GM19455 (cell line): ENCODE results near the gene METAP2.
"Not testable (repeated sequence)": the region's sequence is repeated elsewhere in the genome, so short reads cannot be mapped to it uniquely, and the experiment has no call there.

Experiments
- ATAC-seq: cut with Tn5 transposase; IDR thresholded peaks from one replicate; pipeline ENCODE4 v1.9.1; 2021; ENCODE audit not compliant: unreplicated experiment

METAP2 gene

GRCh38 chr12:95462081-95462480 lies 11.9 kb upstream of the METAP2 start:
- ATAC-seq: no peak

DNA sequence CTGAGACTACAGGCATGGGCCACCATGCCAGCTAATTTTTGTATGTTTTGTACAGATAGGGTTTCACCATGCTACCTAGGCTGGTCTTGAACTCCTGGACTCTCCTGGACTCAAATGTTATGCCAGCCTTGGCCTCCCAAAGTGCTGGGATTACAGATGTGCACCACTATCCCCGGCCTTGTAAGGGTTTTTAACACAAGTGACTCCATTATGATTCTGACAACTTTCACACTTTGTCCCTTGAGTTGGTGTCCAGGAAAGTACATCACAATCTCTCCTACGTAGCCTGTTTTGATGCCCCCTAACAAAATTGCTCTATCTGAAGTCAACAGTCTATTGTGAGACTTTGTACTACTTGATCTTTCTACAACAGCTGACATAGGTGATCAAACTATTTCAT lies 11.4 kb upstream of the METAP2 start:
- no peak for ATAC-seq

DNA sequence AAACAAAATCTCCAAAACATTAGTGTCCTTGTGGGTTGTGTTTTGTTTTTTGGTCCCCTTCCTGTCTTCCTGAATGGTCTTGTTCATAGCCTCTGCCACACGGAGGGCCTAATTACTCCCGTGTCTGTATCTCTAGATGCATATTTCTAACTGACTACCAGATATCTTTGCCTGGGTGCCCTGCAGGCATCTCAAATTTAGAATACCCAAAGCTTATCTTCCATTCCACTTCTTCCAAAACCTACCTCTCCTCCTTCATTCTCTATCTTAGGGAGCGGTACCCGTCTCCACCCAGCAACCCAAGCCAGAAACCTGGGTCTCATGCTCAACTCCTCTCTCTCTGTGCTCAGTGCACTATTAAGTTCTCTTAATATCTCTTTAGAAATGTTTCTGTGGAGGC lies 10.9 kb upstream of the METAP2 start:
- ATAC-seq: no peak

DNA sequence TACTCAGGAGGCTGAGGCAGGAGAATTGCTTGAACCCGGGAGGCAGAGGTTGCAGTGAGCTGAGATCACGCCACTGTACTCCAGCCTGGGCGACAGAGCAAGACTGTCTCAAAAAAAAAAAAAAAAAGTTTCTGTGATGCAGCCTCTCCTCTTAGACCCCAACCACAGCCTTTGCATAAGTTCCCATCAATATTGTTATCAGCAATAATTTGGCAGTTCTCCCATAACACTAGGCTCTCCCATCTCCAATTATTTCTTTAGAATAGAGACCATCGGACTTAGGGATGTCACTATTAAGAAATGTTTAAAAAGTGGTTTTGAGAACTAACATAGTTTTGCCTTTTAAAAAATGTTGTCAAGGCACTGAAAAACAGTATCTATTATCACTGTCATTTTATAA lies 10.2 kb upstream of the METAP2 start:
- ATAC-seq: not testable (repeated sequence)

GRCh38 chr12:95465275-95465674 lies 8.7 kb upstream of the METAP2 start:
- ATAC-seq: no peak

GRCh38 chr12:95470300-95470699 lies 3.7 kb upstream of the METAP2 start:
- no peak for ATAC-seq

DNA sequence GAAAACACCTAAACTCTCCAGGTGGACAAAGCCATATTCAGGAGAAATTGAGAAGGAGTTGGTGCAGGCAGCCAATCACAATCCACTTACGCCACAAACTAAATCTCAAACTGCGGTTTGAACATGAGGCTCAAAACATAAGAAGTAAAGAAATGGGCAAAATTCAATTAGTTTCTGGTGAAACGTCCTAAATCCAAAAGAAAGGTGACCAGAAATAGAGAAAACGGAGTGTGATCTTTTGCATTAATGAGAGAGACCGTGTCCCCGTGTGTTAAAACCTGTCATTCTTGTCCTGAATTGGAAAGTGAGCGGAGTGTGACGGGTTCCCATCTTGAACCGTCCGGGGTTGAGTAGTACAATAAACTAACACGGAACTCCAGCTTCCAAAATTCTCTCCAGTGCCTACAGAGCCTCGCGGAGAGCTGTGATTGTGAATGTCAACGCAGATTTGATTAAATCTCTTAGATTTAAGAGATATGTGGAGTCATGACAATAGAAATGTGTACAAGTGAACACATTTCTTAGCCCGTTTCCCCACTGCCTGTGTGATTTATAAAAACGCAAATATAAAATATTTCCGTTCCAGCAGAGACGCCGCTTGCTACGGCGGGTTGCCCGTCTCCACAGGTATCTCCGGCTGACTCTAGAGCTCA lies 595 bp upstream of the METAP2 start:
- peak; percentile 37 for ATAC-seq

DNA sequence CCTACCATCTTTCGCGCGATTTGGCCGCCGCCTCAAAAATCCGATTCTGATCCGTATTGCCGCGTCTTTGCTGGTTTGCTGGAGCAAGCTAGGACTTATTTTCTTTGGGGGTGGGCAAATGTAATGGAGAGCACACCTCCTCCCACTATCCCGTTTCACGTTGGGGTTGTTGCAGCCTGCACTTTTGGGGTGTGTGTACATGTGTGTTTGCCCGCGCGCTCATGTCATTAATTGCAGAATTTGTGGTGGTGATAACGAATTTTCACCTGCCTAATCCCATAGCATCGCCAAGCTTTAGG lies 657 bp downstream of the METAP2 start:
- no peak for ATAC-seq

DNA sequence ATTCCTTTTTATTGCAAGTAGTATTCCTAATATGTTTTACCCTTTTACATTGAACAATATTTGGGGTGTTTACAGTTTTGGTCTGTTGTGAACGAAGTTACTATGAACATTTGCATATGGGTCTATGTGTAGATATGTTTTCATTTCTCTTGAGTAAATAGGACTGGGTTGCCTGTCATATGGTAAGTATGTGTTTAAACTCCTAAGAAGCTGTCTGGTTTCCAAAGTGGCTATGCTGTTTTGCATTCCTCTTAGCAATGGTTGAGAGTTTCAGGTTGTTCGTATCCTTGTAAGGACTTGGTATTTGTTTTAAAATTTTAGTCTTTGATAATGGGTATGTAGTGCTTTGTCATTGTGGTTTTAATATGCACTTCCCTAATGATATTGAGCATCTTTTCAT lies 6.3 kb downstream of the METAP2 start:
- ATAC-seq: no peak

GRCh38 chr12:95481072-95481471 lies 7.1 kb downstream of the METAP2 start:
- ATAC-seq: no peak

DNA sequence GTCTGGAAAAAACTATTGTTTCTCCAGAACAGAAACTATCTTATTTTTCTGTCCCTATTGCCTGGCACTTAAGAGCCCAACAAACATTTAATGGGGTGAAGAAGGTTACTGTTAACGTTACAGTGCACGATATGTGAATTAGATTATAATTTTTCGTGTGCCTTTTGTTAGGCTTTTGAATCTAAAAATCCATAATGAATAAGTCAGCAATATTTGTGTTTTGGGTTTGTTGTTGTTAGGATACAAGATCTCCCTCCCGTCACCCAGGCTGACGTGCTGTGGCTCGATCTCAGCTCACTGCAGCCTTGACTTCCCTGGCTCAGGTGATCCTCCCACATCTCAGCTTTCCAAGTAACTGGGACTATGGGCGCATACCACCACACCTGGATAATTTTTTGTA lies 7.9 kb downstream of the METAP2 start:
- no peak for ATAC-seq

DNA sequence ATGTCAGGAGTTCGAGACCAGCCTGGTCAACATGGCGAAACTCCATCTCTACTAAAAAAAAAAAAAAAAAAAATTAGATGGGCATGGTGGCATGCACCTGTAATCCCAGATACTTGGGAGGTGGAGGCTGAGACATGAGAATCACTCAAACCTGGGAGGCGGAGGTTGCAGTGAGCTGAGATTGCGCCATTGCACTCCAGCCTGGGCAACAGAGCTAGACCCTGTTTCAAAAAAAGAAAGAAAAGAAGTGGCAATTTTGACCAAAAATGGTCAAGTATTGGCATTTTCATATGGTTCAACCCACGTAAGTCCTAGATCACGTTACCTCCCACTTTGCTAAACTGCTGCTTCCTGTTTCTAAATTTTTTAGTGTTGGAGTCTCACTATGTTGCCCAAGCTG lies 8.6 kb downstream of the METAP2 start:
- not testable (repeated sequence) for ATAC-seq

GRCh38 chr12:95484524-95484923 lies 10.6 kb downstream of the METAP2 start:
- no peak for ATAC-seq

GRCh38 chr12:95487024-95487423 lies 13.1 kb downstream of the METAP2 start:
- no peak for ATAC-seq

- no peak for ATAC-seq
Observed at GRCh38 chr12:95492462-95492861, 18.5 kb downstream of the METAP2 start.

DNA sequence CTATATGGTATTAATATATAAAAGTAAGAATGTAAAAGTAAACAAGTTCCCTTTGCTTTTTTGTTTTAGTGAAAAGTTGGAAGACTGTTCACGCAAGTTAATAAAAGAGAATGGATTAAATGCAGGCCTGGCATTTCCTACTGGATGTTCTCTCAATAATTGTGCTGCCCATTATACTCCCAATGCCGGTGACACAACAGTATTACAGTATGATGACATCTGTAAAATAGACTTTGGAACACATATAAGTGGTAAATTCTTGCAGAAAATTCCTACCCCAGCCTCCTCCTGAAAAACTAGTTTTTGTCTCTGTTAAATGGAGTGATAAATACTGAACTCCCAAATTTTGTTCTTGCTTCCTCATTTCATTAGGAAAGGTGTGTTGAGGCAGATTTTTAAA lies 20.9 kb downstream of the METAP2 start:
- no peak for ATAC-seq

DNA sequence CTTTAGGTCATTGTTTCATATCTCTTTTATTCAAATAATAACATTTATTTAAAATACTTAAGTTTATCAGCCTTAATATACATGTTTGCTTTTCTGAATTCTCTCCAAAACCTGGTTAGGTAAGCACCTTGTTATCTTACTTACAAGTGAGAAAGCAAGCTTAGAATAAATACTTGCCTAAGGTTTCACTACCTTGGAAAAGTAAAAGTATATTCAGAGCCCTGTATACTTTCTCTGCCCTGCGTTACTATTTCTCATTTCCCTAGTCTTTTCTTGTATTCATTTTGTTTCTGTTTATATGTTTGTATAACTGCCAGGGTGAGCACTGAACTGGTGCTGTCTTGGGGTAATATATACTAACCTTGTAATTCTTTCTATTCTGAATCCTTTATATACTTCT lies 21.5 kb downstream of the METAP2 start:
- ATAC-seq: no peak

- no peak for ATAC-seq
Observed at GRCh38 chr12:95497031-95497430, 23.1 kb downstream of the METAP2 start.

- no peak for ATAC-seq
Observed at GRCh38 chr12:95498968-95499367, 25.0 kb downstream of the METAP2 start.

- no peak for ATAC-seq
Observed at GRCh38 chr12:95499772-95500171, 25.8 kb downstream of the METAP2 start.

DNA sequence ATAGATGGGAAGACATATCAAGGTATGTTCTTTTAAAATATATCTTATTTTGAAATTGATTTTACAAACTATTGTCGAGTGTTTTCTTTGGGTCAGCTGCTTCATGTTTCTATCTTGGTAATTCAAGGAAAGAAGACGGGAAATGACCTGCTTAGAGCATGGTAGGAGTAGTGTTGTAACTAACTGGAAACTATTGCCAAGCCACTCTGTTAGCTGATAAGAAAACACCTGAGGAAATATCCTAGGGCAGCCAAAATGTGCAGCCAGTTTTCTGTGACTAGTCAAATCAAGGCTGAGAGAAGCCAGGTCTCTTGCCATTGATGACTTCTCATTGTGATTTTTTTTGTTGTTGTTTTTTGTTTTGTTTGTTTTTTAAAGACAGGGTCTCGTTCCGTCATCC lies 30.2 kb downstream of the METAP2 start:
- ATAC-seq: no peak

DNA sequence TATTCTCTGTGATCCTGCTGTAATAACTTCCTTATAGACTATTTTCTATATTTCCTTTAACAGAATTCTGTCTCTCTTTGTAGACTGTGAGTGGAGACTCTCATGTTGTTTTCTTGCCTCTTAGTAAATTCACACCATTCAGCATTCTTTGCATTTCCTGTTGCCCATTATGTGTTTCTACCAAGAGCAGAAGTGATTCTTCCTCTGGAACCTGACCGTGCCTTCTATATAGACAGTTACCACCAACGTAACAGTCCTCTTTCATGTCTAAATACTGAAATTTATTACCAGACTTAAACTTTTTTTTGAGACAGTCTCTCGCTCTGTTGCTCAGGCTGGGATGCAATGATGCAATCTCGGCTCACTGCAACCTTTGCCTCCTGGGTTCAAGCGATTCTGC lies 31.1 kb downstream of the METAP2 start:
- no peak for ATAC-seq

- ATAC-seq: no peak
Observed at GRCh38 chr12:95506707-95507523, 33.0 kb downstream of the METAP2 start.
